GM18861 (cell line): ENCODE data around the gene ACOXL.
"Not testable (repeated sequence)": the region's sequence is repeated elsewhere in the genome, so short reads cannot be mapped to it uniquely, and the experiment has no call there.

Experiments used
- ATAC-seq: cut with Tn5 transposase; IDR thresholded peaks from one replicate; pipeline ENCODE4 v1.9.1; 2021; ENCODE audit not compliant: unreplicated experiment

The ACOXL gene

GRCh38 chr2:111050701-111051376, 318.5 kb downstream of the ACOXL start:
- ATAC-seq: no peak

- ATAC-seq: no peak
Measured at GRCh38 chr2:111052621-111053020, 320.2 kb downstream of the ACOXL start.

GRCh38 chr2:111053266-111053665, 320.9 kb downstream of the ACOXL start:
- ATAC-seq: no peak

GRCh38 chr2:111053825-111054515, 321.6 kb downstream of the ACOXL start:
- no peak for ATAC-seq

GRCh38 chr2:111054791-111055691, 322.7 kb downstream of the ACOXL start:
- peak; percentile 75 for ATAC-seq

- no peak for ATAC-seq
Measured at GRCh38 chr2:111055735-111056134, 323.4 kb downstream of the ACOXL start.

GRCh38 chr2:111057045-111057444, 324.7 kb downstream of the ACOXL start:
- ATAC-seq: no peak

GRCh38 chr2:111057721-111058120, 325.3 kb downstream of the ACOXL start:
- no peak for ATAC-seq

- ATAC-seq: no peak
Measured at GRCh38 chr2:111058264-111058663, 325.9 kb downstream of the ACOXL start.

- ATAC-seq: no peak
Measured at GRCh38 chr2:111061191-111061590, 328.8 kb downstream of the ACOXL start.

GRCh38 chr2:111062417-111062816, 330.0 kb downstream of the ACOXL start:
- ATAC-seq: no peak

- ATAC-seq: no peak
Measured at GRCh38 chr2:111066062-111066593, 333.8 kb downstream of the ACOXL start.

GRCh38 chr2:111068435-111069058, 336.2 kb downstream of the ACOXL start:
- no peak for ATAC-seq

GRCh38 chr2:111069722-111070121, 337.3 kb downstream of the ACOXL start:
- no peak for ATAC-seq

- no peak for ATAC-seq
Measured at GRCh38 chr2:111071600-111072171, 339.3 kb downstream of the ACOXL start.

GRCh38 chr2:111072220-111072871, 340.0 kb downstream of the ACOXL start:
- ATAC-seq: no peak

GRCh38 chr2:111082659-111083058, 350.3 kb downstream of the ACOXL start:
- not testable (repeated sequence) for ATAC-seq

GRCh38 chr2:111091811-111092211, 359.4 kb downstream of the ACOXL start:
- ATAC-seq: no peak

GRCh38 chr2:111094691-111095090, 362.3 kb downstream of the ACOXL start:
- no peak for ATAC-seq

GRCh38 chr2:111095434-111095833, 363.1 kb downstream of the ACOXL start:
- ATAC-seq: no peak
